Epithelial cell of esophagus (primary cell): ENCODE data around the gene ZNF580.

Experiments
- DNase-seq: peaks from one replicate; pipeline ENCODE4 v3.0.0; 2010; ENCODE audit warnings: low read depth
- H3K4me3 ChIP-seq: 2 replicates; pipeline ENCODE4 v1.5.1; 2011; ENCODE audit warnings: mild to moderate bottlenecking, low read length, control low read depth
- TF ChIP-seq, protein P1 (sequence below): IDR thresholded peaks from 2 replicates; pipeline ENCODE4 v1.5.1; 2011; ENCODE audit warnings: low read depth, mild to moderate bottlenecking, low read length, control low read depth, inconsistent platforms; ENCODE audit not compliant: insufficient read depth; ENCODE audit errors: missing control alignments

ZNF580 gene

GRCh38 chr19:55668603-55669348 lies 28.0 kb downstream of the ZNF580 start:
- DNase-seq = no peak
- no peak overlapping the region for H3K4me3 ChIP-seq
- TF ChIP-seq, protein P1, sequence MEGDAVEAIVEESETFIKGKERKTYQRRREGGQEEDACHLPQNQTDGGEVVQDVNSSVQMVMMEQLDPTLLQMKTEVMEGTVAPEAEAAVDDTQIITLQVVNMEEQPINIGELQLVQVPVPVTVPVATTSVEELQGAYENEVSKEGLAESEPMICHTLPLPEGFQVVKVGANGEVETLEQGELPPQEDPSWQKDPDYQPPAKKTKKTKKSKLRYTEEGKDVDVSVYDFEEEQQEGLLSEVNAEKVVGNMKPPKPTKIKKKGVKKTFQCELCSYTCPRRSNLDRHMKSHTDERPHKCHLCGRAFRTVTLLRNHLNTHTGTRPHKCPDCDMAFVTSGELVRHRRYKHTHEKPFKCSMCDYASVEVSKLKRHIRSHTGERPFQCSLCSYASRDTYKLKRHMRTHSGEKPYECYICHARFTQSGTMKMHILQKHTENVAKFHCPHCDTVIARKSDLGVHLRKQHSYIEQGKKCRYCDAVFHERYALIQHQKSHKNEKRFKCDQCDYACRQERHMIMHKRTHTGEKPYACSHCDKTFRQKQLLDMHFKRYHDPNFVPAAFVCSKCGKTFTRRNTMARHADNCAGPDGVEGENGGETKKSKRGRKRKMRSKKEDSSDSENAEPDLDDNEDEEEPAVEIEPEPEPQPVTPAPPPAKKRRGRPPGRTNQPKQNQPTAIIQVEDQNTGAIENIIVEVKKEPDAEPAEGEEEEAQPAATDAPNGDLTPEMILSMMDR = no peak

DNA sequence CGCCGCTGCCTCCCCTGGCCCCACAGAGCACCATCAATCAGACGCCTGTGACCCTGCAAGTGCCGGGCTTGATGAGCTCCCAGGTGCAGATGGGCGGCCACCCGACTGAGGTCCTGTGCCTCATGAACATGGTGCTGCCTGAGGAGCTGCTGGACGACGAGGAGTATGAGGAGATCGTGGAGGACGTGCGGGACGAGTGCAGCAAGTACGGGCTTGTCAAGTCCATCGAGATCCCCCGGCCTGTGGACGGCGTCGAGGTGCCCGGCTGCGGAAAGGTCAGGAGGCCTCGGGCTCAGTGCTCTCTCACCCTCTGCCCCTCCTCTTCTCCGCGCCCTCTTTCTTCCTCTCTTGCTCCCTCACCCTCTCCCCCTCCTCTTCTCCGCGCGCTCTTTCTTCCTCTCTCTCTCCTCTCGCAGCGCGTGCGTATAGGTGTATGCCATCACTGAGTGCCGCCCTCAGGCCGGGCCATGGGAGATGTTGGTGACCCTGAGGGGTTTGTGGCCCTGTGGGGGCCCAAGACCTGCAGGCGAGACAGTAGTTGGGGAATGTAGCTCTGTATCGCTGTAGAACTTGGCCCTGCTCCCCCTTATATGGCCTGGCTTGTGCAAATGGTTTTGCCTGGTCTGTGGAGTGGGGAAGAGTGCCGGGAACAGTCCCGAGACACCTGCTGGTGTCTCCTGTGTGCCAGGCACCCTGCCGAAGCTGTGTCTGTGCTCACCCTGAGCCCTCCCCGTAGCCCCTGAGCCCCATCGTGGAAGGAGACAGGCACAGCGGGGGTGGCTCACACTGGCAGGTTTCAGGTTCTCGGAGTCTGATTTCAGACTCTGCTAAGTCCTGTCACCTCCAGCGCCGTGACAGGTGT lies 28.8 kb downstream of the ZNF580 start:
- TF ChIP-seq, protein P1 = no peak
- DNase-seq = no peak

DNA sequence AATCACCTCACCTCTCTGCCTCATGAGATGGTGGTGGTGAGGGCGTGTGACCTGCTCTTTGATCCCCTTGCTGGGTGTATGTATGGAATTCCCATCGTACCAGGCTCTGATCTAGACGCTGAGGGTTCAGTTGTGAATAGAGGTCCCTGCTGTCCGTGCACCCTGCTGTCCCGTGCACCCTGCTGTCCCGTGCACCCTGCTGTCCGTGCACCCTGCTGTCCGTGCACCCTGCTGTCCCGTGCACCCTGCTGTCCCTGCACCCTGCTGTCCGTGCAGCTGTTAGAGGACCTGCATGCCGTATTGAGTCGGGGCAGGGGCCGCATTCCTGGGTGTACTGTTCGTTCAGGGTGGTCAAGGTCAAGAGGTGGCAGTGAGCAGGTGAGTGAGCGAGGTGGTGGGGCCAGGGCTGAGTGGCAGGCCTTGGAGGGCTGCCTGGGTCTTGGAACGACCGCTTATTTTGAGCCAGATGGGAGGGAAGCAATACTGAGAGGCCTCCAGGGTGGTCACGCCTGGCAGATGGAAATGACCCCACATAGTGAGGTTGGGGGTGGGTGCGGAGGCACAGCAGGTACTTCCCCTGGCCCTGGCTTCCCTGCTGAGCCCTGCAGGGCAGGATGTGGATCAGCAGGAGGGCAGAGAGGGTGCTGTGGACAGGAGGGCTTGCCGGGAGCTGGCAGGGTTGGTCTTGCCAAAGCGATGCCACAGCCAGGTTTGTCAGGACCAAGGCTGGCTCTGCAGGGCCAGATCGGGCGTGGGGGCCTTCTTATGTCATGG lies 29.7 kb downstream of the ZNF580 start:
- no peak overlapping the region for H3K4me3 ChIP-seq
- peak; percentile 29 for DNase-seq
- TF ChIP-seq, protein P1 = no peak

More for the DNA sequence above, 28.8 kb downstream of the ZNF580 start:
- H3K4me3 ChIP-seq = no peak overlapping the region

- H3K4me3 ChIP-seq = no peak overlapping the region
- no peak for DNase-seq
- TF ChIP-seq, protein P1 = no peak
Observed at GRCh38 chr19:55671054-55671378, 30.2 kb downstream of the ZNF580 start.

- TF ChIP-seq, protein P1 = no peak
- DNase-seq = no peak
- H3K4me3 ChIP-seq = no peak overlapping the region
Observed at GRCh38 chr19:55672418-55672817, 31.6 kb downstream of the ZNF580 start.

DNA sequence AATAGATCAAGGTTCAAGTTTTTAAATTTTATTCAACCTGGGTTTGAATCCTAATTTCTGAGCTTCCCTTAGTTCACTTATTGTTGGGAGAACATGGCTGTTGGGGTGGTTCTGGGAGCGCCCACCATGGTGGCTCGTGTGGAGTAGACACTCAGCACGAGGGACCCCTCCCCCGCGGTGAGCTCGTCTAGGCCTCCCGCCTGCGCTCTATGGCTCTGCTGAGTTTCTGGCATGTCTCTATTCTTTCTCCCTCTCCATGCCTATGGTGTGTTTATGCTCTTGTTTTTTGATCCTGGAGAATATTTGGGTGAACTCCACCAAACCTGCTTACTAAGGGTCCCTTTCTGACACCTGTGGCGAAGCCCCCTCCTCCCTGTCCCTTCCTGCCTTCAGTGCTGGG lies 32.7 kb downstream of the ZNF580 start:
- TF ChIP-seq, protein P1 = no peak
- no peak for DNase-seq
- no peak overlapping the region for H3K4me3 ChIP-seq
